Measurements from ENCODE around the gene SLC6A1.

SLC6A1 gene

GRCh38 chr3:10970306-10970960, 22.1 kb upstream of the SLC6A1 start:
- no peak for DNase-seq (ENCODE audit: low spot score)

- no peak for DNase-seq (ENCODE audit: low spot score)
These were observed 20.3 kb upstream of the SLC6A1 start for GRCh38 chr3:10972072-10972782.

GRCh38 chr3:10973046-10973595, 19.4 kb upstream of the SLC6A1 start:
- no peak for DNase-seq (ENCODE audit: low spot score)

- no peak for DNase-seq (ENCODE audit: low spot score)
These were observed 18.4 kb upstream of the SLC6A1 start for GRCh38 chr3:10974131-10974530.

GRCh38 chr3:10974746-10975375, 17.7 kb upstream of the SLC6A1 start:
- no peak for DNase-seq (ENCODE audit: low spot score)

- no peak for DNase-seq (ENCODE audit: low spot score)
These were observed 16.8 kb upstream of the SLC6A1 start for GRCh38 chr3:10975695-10976234.

- no peak for DNase-seq (ENCODE audit: low spot score)
These were observed 15.8 kb upstream of the SLC6A1 start for GRCh38 chr3:10976770-10977169.

- DNase-seq (ENCODE audit: low spot score) = no peak
These were observed 14.5 kb upstream of the SLC6A1 start for GRCh38 chr3:10977892-10978510.

- DNase-seq (ENCODE audit: low spot score) = no peak
These were observed 13.6 kb upstream of the SLC6A1 start for GRCh38 chr3:10978956-10979355.

GRCh38 chr3:10980312-10980711, 12.2 kb upstream of the SLC6A1 start:
- DNase-seq (ENCODE audit: low spot score) = no peak

- DNase-seq (ENCODE audit: low spot score) = no peak
These were observed 11.5 kb upstream of the SLC6A1 start for GRCh38 chr3:10981031-10981430.

GRCh38 chr3:10981961-10982360, 10.6 kb upstream of the SLC6A1 start:
- no peak for DNase-seq (ENCODE audit: low spot score)

- DNase-seq (ENCODE audit: low spot score) = no peak
These were observed 9.8 kb upstream of the SLC6A1 start for GRCh38 chr3:10982782-10983181.

- DNase-seq (ENCODE audit: low spot score) = no peak
These were observed 9.2 kb upstream of the SLC6A1 start for GRCh38 chr3:10983219-10983916.

GRCh38 chr3:10984371-10984896, 8.1 kb upstream of the SLC6A1 start:
- DNase-seq (ENCODE audit: low spot score) = no peak

- DNase-seq (ENCODE audit: low spot score) = no peak
These were observed 7.4 kb upstream of the SLC6A1 start for GRCh38 chr3:10985181-10985580.

GRCh38 chr3:10986592-10986991, 6.0 kb upstream of the SLC6A1 start:
- no peak for DNase-seq (ENCODE audit: low spot score)

GRCh38 chr3:10988001-10988665, 4.4 kb upstream of the SLC6A1 start:
- DNase-seq (ENCODE audit: low spot score) = no peak

- no peak for DNase-seq (ENCODE audit: low spot score)
These were observed 3.5 kb upstream of the SLC6A1 start for GRCh38 chr3:10988991-10989484.

GRCh38 chr3:10992943-10993728, 588 bp downstream of the SLC6A1 start:
- no peak for DNase-seq (ENCODE audit: low spot score)

Data from CD4-positive, alpha-beta T cell treated with Interleukin-6 at 100 ng/mL for 8 hours (primary cell).